ENCODE data around the gene FAAP24. TPM values are rescaled to one million over a fixed set of nuclear protein-coding genes. Genes with fewer than 3 reads are reported as not detected.

FAAP24 gene
- total and polyA plus RNA-seq, 2 experiments from 2014 or later = 1.6 to 2.9 TPM

GRCh38 chr19:33000510-33000909 is 28.5 kb downstream of the FAAP24 start:
- Histone ChIP-seq H3K4me3 (no peak overlapping the region), H3K36me3 (ENCODE audit: insufficient read depth) (no peaks in the 10 kb centered on the region), H3K79me2 (replicated peaks; ENCODE audit: insufficient read depth) (no peaks in the 10 kb centered on the region), H3K4me1 (ENCODE audit: insufficient read depth) (no peaks in the 10 kb centered on the region), H3K27ac (ENCODE audit: low read depth) (no peak overlapping the region), H4K20me1 (replicated peaks; ENCODE audit: insufficient read depth) (no peaks in the 10 kb centered on the region), H3F3A (replicated peaks; ENCODE audit: low read depth) (no peaks in the 10 kb centered on the region), H3K27me3 (ENCODE audit: insufficient read depth) (no peaks in the 10 kb centered on the region), H3K4me2 (no peak overlapping the region), H2AFZ (no peak overlapping the region), H3K9me2 (ENCODE audit: insufficient read depth) (no peaks in the 10 kb centered on the region)
- TF ChIP-seq ZNF462 (CRISPR knock-in tag; IDR thresholded peaks at IDR 0.05) (no peak), ZNF114 (CRISPR knock-in tag; IDR thresholded peaks at IDR 0.05) (no peak), EZH2 (IDR thresholded peaks at IDR 0.05; ENCODE audit: low read depth, unreplicated experiment) (no peak)
- Mint-ChIP-seq H3K4me3 (no peak overlapping the region; the same call in 2 of the 3 replicates), H3K36me3 (ENCODE audit: low read depth) (peaks cover 54% of the 10 kb centered on the region), H3K27ac (no peak overlapping the region), H3K4me1 (peaks cover 3% of the 10 kb centered on the region), H3K27me3 (ENCODE audit: insufficient read depth, low read depth, poor library complexity) (peaks cover 7% of the 10 kb centered on the region), H3K9me3 (no peaks in the 10 kb centered on the region)
- DNase-seq (ENCODE audit: low spot score) = no peak
- ATAC-seq = no peak

- Histone ChIP-seq H3K79me2 (replicated peaks; ENCODE audit: insufficient read depth) (no peaks in the 10 kb centered on the region), H3K9me2 (ENCODE audit: insufficient read depth) (no peaks in the 10 kb centered on the region), H3K27ac (ENCODE audit: low read depth) (no peak overlapping the region), H3F3A (replicated peaks; ENCODE audit: low read depth) (no peaks in the 10 kb centered on the region), H4K20me1 (replicated peaks; ENCODE audit: insufficient read depth) (no peaks in the 10 kb centered on the region), H3K27me3 (ENCODE audit: insufficient read depth) (no peaks in the 10 kb centered on the region), H3K4me3 (no peak overlapping the region), H2AFZ (no peak overlapping the region), H3K36me3 (ENCODE audit: insufficient read depth) (no peaks in the 10 kb centered on the region), H3K4me2 (no peak overlapping the region), H3K4me1 (ENCODE audit: insufficient read depth) (no peaks in the 10 kb centered on the region)
- Mint-ChIP-seq H3K36me3 (ENCODE audit: low read depth) (peaks cover 51% of the 10 kb centered on the region), H3K27me3 (ENCODE audit: insufficient read depth, low read depth, poor library complexity) (peaks cover 8% of the 10 kb centered on the region), H3K4me1 (peaks cover 5% of the 10 kb centered on the region), H3K27ac (no peak overlapping the region), H3K4me3 (no peak overlapping the region), H3K9me3 (no peaks in the 10 kb centered on the region)
- DNase-seq (ENCODE audit: low spot score) (no peak), ATAC-seq (no peak)
- TF ChIP-seq EZH2phosphoT487 (IDR thresholded peaks at IDR 0.05; ENCODE audit: unreplicated experiment) (no peak), STAT1 (IDR thresholded peaks at IDR 0.05; ENCODE audit: unreplicated experiment) (no peak), JUNB (IDR thresholded peaks at IDR 0.05; ENCODE audit: unreplicated experiment) (no peak), ZNF114 (CRISPR knock-in tag; IDR thresholded peaks at IDR 0.05) (no peak), ETS1 (IDR thresholded peaks at IDR 0.05) (no peak), CTCF (conservative IDR thresholded peaks at IDR 0.05; ENCODE audit: low read depth in 2 of 2) (no peak), REST (IDR thresholded peaks at IDR 0.05; ENCODE audit: unreplicated experiment) (no peak), CREB1 (CRISPR knock-in tag; IDR thresholded peaks at IDR 0.05; ENCODE audit: low read depth) (no peak)
Observed at GRCh38 chr19:33000910-33001309, 28.9 kb downstream of the FAAP24 start.
